Ishikawa (cell line): ENCODE data around the gene HLCS.

Experiments
- CEBPB ChIP-seq: IDR thresholded peaks from 2 replicates; pipeline ENCODE4 v1.6.1; 2012
- CREB1 ChIP-seq: IDR thresholded peaks from 2 replicates; pipeline ENCODE4 v1.6.1; 2012; ENCODE audit warnings: low read depth
- EGR1 ChIP-seq: IDR thresholded peaks from 2 replicates; pipeline ENCODE4 v1.6.1; 2012
- EP300 ChIP-seq: IDR thresholded peaks from 2 replicates; pipeline ENCODE4 v1.6.1; 2012; ENCODE audit warnings: borderline replicate concordance
- FOXM1 ChIP-seq: IDR thresholded peaks from 2 replicates; pipeline ENCODE4 v1.6.1; 2012; ENCODE audit warnings: low read depth, borderline replicate concordance
- NFIC ChIP-seq: IDR thresholded peaks from 2 replicates; pipeline ENCODE4 v1.6.1; 2012
- RAD21 ChIP-seq: IDR thresholded peaks from 2 replicates; pipeline ENCODE4 v1.6.1; 2012; ENCODE audit warnings: low read depth
- TCF12 ChIP-seq: IDR thresholded peaks from 2 replicates; pipeline ENCODE4 v1.6.1; 2012; ENCODE audit warnings: low read depth
- USF1 ChIP-seq: IDR thresholded peaks from 2 replicates; pipeline ENCODE4 v1.6.1; 2012
- TF ChIP-seq, protein P1 (sequence below): IDR thresholded peaks from 2 replicates; pipeline ENCODE4 v1.6.1; 2012; ENCODE audit warnings: low read depth, mild to moderate bottlenecking

GRCh38 chr21:36955783-36956182 lies 10.7 kb downstream of the HLCS start:
- no peak for TF ChIP-seq CEBPB
- no peak for TF ChIP-seq RAD21
- TF ChIP-seq TCF12 = no peak
- no peak for TF ChIP-seq EGR1
- no peak for TF ChIP-seq EP300
- TF ChIP-seq CREB1 = no peak
- no peak for TF ChIP-seq USF1
- TF ChIP-seq FOXM1 = no peak
- no peak for TF ChIP-seq NFIC
- TF ChIP-seq, protein P1, sequence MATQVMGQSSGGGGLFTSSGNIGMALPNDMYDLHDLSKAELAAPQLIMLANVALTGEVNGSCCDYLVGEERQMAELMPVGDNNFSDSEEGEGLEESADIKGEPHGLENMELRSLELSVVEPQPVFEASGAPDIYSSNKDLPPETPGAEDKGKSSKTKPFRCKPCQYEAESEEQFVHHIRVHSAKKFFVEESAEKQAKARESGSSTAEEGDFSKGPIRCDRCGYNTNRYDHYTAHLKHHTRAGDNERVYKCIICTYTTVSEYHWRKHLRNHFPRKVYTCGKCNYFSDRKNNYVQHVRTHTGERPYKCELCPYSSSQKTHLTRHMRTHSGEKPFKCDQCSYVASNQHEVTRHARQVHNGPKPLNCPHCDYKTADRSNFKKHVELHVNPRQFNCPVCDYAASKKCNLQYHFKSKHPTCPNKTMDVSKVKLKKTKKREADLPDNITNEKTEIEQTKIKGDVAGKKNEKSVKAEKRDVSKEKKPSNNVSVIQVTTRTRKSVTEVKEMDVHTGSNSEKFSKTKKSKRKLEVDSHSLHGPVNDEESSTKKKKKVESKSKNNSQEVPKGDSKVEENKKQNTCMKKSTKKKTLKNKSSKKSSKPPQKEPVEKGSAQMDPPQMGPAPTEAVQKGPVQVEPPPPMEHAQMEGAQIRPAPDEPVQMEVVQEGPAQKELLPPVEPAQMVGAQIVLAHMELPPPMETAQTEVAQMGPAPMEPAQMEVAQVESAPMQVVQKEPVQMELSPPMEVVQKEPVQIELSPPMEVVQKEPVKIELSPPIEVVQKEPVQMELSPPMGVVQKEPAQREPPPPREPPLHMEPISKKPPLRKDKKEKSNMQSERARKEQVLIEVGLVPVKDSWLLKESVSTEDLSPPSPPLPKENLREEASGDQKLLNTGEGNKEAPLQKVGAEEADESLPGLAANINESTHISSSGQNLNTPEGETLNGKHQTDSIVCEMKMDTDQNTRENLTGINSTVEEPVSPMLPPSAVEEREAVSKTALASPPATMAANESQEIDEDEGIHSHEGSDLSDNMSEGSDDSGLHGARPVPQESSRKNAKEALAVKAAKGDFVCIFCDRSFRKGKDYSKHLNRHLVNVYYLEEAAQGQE = no peak
